PC-3 (cell line): ENCODE measurements around the gene UNC93A. TPM values are rescaled to one million over a fixed set of nuclear protein-coding genes. Genes with fewer than 3 reads are reported as not detected.

Experiments used
- ATAC-seq: fragments of 200-7000 bp; cut with Tn5 transposase; 2 replicates; pipeline ENCODE4 v1.9.1; 2020; ENCODE audit warnings: mild to moderate bottlenecking, moderate library complexity
- BruUV-seq: library from RNA; stranded (reverse); fragments of 400-500 nt; replicated peaks from 2 replicates; lab custom pipeline; 2021; lab: Mats Ljungman, UMichigan
- CTCF ChIA-PET: fragments of 300-600 bp; sonication (Branson Sonifier 250); formaldehyde crosslinking; loops from one replicate; lab custom pipeline; 2022; ENCODE audit warnings: antibody characterized with exemption; lab: Charles Lee
- POLR2A ChIA-PET: fragments of 300-600 bp; sonication (Branson Sonifier 250); formaldehyde crosslinking; loops from one replicate; lab custom pipeline; 2022; ENCODE audit warnings: antibody characterized with exemption; ENCODE audit not compliant: unreplicated experiment; lab: Charles Lee
- DNase-seq: peaks from one replicate; pipeline ENCODE4 v3.0.0-alpha.2; 2015
- H2AFZ ChIP-seq: fragments of 300-600 bp; sonication (generic); 2 replicates; pipeline ENCODE4 v1.6.0; 2016; ENCODE audit warnings: antibody characterized with exemption, low read length
- H3F3A ChIP-seq: fragments of 300-600 bp; sonication (generic); one replicate; pipeline ENCODE4 v1.6.0; 2017; ENCODE audit warnings: antibody characterized with exemption, low read length, control low read depth, mild to moderate bottlenecking; ENCODE audit not compliant: unreplicated experiment
- H3K27ac ChIP-seq: fragments of 300-600 bp; sonication (generic); 2 replicates; pipeline ENCODE4 v1.5.1; 2016; ENCODE audit warnings: mild to moderate bottlenecking, low read length
- H3K27me3 ChIP-seq: fragments of 300-600 bp; sonication (generic); 2 replicates; pipeline ENCODE4 v1.6.1; 2016; ENCODE audit warnings: low read length, mixed read lengths
- H3K36me3 ChIP-seq: fragments of 300-600 bp; sonication (generic); 2 replicates; pipeline ENCODE4 v1.6.1; 2016; ENCODE audit warnings: low read depth, mixed run types, low read length, mixed read lengths
- H3K4me1 ChIP-seq: fragments of 300-600 bp; sonication (generic); 2 replicates; pipeline ENCODE4 v1.5.1; 2016; ENCODE audit warnings: low read length; ENCODE audit not compliant: insufficient read depth
- H3K4me2 ChIP-seq: fragments of 300-600 bp; sonication (generic); 2 replicates; pipeline ENCODE4 v1.6.0; 2016; ENCODE audit warnings: low read length
- H3K4me3 ChIP-seq: fragments of 300-600 bp; sonication (generic); 2 replicates; pipeline ENCODE4 v1.5.1; 2016; ENCODE audit warnings: mild to moderate bottlenecking, low read length, mixed read lengths
- H3K79me2 ChIP-seq: fragments of 300-600 bp; sonication (generic); 2 replicates; pipeline ENCODE4 v1.6.1; 2017; ENCODE audit warnings: low read length, mixed read lengths
- H3K9ac ChIP-seq: fragments of 300-600 bp; sonication (generic); 2 replicates; pipeline ENCODE4 v1.6.0; 2016; ENCODE audit warnings: mild to moderate bottlenecking, low read length
- H3K9me2 ChIP-seq: fragments of 300-600 bp; sonication (generic); replicated peaks from 2 replicates; pipeline ENCODE4 v1.6.1; 2016; ENCODE audit warnings: mixed run types, low read length, mixed read lengths
- H3K9me3 ChIP-seq: fragments of 300-600 bp; sonication (generic); 2 replicates; pipeline ENCODE4 v1.6.1; 2016; ENCODE audit warnings: low read length, mixed read lengths
- H4K20me1 ChIP-seq: fragments of 300-600 bp; sonication (generic); 2 replicates; pipeline ENCODE4 v1.6.1; 2016; ENCODE audit warnings: low read length, mixed read lengths
- EZH2 ChIP-seq: fragments of 300-600 bp; sonication (generic); IDR thresholded peaks from one replicate; pipeline ENCODE4 v1.6.1; 2017; ENCODE audit warnings: antibody characterized with exemption, mild to moderate bottlenecking, low read length; ENCODE audit not compliant: unreplicated experiment
- EZH2phosphoT487 ChIP-seq: fragments of 300-600 bp; sonication (generic); IDR thresholded peaks from 2 replicates; pipeline ENCODE4 v1.6.1; 2018; ENCODE audit warnings: mild to moderate bottlenecking, antibody characterized with exemption, low read length, borderline replicate concordance
- intact Hi-C: fragments of 100-400 bp; cut with micrococcal nuclease; formaldehyde crosslinking; loops from 2 replicates; pipeline ENCODE4 v1.9.0; 2023
- total RNA-seq: library from RNA; depleted of rRNA; stranded (reverse); fragments of >200 nt; gene quantifications from 2 replicates; pipeline ENCODE4 v1.2.3, GENCODE V29; 2014
- TF ChIP-seq, protein P1 (sequence below): fragments of 300-600 bp; sonication (generic); conservative IDR thresholded peaks from 2 replicates; pipeline ENCODE4 v1.5.1; 2017; ENCODE audit warnings: antibody characterized with exemption, low read depth, mild to moderate bottlenecking, low read length

The UNC93A gene
- total RNA-seq, 1 experiment from 2014 or later, result not detected

- H3K4me2 ChIP-seq, result no peak overlapping the region
- no peak for ATAC-seq
- H3K4me3 ChIP-seq, result no peak overlapping the region
- ChIA-PET CTCF (no interaction called here), POLR2A (no interaction called here)
- H3K9ac ChIP-seq, result no peak overlapping the region
- no TSS peak for BruUV-seq
- H4K20me1 ChIP-seq, result no peaks in the 10 kb centered on the region
- intact Hi-C loops, result no loop called here
- no peak for DNase-seq
- TF ChIP-seq EZH2phosphoT487 (no peak), EZH2 (no peak)
- TF ChIP-seq, protein P1, sequence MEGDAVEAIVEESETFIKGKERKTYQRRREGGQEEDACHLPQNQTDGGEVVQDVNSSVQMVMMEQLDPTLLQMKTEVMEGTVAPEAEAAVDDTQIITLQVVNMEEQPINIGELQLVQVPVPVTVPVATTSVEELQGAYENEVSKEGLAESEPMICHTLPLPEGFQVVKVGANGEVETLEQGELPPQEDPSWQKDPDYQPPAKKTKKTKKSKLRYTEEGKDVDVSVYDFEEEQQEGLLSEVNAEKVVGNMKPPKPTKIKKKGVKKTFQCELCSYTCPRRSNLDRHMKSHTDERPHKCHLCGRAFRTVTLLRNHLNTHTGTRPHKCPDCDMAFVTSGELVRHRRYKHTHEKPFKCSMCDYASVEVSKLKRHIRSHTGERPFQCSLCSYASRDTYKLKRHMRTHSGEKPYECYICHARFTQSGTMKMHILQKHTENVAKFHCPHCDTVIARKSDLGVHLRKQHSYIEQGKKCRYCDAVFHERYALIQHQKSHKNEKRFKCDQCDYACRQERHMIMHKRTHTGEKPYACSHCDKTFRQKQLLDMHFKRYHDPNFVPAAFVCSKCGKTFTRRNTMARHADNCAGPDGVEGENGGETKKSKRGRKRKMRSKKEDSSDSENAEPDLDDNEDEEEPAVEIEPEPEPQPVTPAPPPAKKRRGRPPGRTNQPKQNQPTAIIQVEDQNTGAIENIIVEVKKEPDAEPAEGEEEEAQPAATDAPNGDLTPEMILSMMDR, result no peak
- H3K4me1 ChIP-seq, result no peaks in the 10 kb centered on the region
- H3K27me3 ChIP-seq, result peaks cover 33% of the 10 kb centered on the region
- H3F3A ChIP-seq, result no peaks in the 10 kb centered on the region
- no peak overlapping the region for H2AFZ ChIP-seq
- H3K79me2 ChIP-seq, result no peaks in the 10 kb centered on the region
- no peak overlapping the region for H3K27ac ChIP-seq
- H3K9me2 ChIP-seq, result no peaks in the 10 kb centered on the region
- no peaks in the 10 kb centered on the region for H3K36me3 ChIP-seq
- H3K9me3 ChIP-seq, result no peaks in the 10 kb centered on the region
Measured at GRCh38 chr6:167244064-167244960, 46.8 kb upstream of the UNC93A start.

GRCh38 chr6:167244991-167245390 lies 46.1 kb upstream of the UNC93A start:
- Histone ChIP-seq H3K79me2 (no peaks in the 10 kb centered on the region), H3K4me3 (no peak overlapping the region), H3F3A (no peaks in the 10 kb centered on the region), H3K4me1 (no peaks in the 10 kb centered on the region), H3K9me3 (no peaks in the 10 kb centered on the region), H3K4me2 (no peak overlapping the region), H3K9ac (no peak overlapping the region), H3K27me3 (peaks cover 33% of the 10 kb centered on the region), H3K27ac (no peak overlapping the region), H3K9me2 (no peaks in the 10 kb centered on the region), H4K20me1 (no peaks in the 10 kb centered on the region), H3K36me3 (no peaks in the 10 kb centered on the region), H2AFZ (no peak overlapping the region)
- TF ChIP-seq EZH2, result no peak
- TF ChIP-seq, protein P1, result no peak
- no peak for TF ChIP-seq EZH2phosphoT487
- no peak for DNase-seq
- ChIA-PET CTCF (no interaction called here), POLR2A (no interaction called here)
- intact Hi-C loops, result no loop called here
- BruUV-seq, result no TSS peak
- ATAC-seq, result no peak

- Histone ChIP-seq H3K9me2 (no peaks in the 10 kb centered on the region), H3K27me3 (peaks cover 36% of the 10 kb centered on the region), H3K9ac (no peak overlapping the region), H3K79me2 (no peaks in the 10 kb centered on the region), H3K4me2 (no peak overlapping the region), H3K36me3 (no peaks in the 10 kb centered on the region), H4K20me1 (no peaks in the 10 kb centered on the region), H3K9me3 (no peaks in the 10 kb centered on the region), H3F3A (no peaks in the 10 kb centered on the region), H3K4me3 (no peak overlapping the region), H2AFZ (no peak overlapping the region), H3K27ac (no peak overlapping the region), H3K4me1 (no peaks in the 10 kb centered on the region)
- intact Hi-C loops, result no loop called here
- DNase-seq, result no peak
- ChIA-PET POLR2A (no interaction called here), CTCF (no interaction called here)
- no peak for ATAC-seq
- TF ChIP-seq EZH2phosphoT487 (no peak), EZH2 (no peak)
- TF ChIP-seq, protein P1, result no peak
- BruUV-seq, result no TSS peak
Measured at GRCh38 chr6:167245591-167245990, 45.5 kb upstream of the UNC93A start.
